ENCODE results near the gene IGFL4.

DNA sequence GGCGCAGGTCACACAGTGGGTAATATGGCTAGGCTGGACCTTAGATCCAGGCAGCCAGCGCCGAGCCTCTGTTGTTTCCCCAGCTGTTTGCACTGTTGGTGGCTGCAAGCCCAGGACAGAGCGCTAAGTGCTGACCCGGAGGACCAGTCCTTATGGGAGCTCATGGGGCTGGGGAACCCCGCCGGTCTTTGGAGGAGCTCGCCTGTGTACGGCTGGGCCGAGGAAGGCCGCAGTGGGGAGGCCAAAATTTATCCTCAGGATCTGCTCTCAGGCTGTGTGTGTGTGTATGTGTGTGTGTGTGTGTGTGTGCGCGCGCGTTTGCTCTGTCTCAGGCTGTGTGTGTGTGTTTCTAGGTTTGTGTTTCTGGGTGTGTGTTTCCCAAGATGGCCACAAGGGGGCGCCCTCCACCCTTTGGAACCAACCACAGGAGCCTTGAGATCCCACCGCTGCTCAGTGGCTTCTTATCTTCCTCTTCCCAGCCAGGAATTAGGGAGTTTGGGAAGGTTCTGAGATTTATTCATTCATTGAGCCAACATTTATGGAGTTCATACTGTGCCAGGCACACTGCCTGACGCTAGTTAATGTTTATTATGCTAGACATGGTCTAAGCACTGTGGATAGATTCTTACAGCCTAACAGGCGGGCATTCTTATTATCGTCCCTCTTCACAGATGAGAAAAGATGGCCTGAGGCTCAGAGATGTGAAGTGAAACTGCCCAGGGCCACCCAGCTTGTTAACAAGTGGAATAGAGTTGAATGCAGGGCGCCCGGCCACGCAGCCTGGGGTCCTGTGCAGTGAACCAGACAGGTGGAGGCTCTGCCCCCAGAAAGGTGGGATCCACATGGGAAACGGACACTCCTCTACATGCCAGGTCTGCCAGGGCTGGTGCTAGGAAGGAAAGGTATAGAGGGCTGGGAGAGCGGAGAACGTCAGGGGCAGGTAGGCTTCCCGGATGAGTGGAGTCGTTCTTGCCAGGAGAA is 31.0 kb downstream of the IGFL4 start:
- TF ChIP-seq CEBPB (IDR thresholded peaks at IDR 0.05) (no peak), EP300 (IDR thresholded peaks at IDR 0.05; ENCODE audit: borderline replicate concordance) (no peak), TAF1 (IDR thresholded peaks at IDR 0.05; ENCODE audit: low read depth) (no peak), YY1 (IDR thresholded peaks at IDR 0.05; ENCODE audit: low read depth) (no peak), CREB1 (IDR thresholded peaks at IDR 0.05; ENCODE audit: low read depth) (no peak), FOXM1 (IDR thresholded peaks at IDR 0.05; ENCODE audit: borderline replicate concordance, low read depth) (no peak), TEAD4 (IDR thresholded peaks at IDR 0.05) (no peak), NFIC (IDR thresholded peaks at IDR 0.05) (no peak), RAD21 (IDR thresholded peaks at IDR 0.05; ENCODE audit: low read depth) (peak; percentile 64), EGR1 (IDR thresholded peaks at IDR 0.05) (no peak)
- TF ChIP-seq, protein P1, sequence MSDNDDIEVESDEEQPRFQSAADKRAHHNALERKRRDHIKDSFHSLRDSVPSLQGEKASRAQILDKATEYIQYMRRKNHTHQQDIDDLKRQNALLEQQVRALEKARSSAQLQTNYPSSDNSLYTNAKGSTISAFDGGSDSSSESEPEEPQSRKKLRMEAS (IDR thresholded peaks at IDR 0.05) = no peak
- TF ChIP-seq, protein P2, sequence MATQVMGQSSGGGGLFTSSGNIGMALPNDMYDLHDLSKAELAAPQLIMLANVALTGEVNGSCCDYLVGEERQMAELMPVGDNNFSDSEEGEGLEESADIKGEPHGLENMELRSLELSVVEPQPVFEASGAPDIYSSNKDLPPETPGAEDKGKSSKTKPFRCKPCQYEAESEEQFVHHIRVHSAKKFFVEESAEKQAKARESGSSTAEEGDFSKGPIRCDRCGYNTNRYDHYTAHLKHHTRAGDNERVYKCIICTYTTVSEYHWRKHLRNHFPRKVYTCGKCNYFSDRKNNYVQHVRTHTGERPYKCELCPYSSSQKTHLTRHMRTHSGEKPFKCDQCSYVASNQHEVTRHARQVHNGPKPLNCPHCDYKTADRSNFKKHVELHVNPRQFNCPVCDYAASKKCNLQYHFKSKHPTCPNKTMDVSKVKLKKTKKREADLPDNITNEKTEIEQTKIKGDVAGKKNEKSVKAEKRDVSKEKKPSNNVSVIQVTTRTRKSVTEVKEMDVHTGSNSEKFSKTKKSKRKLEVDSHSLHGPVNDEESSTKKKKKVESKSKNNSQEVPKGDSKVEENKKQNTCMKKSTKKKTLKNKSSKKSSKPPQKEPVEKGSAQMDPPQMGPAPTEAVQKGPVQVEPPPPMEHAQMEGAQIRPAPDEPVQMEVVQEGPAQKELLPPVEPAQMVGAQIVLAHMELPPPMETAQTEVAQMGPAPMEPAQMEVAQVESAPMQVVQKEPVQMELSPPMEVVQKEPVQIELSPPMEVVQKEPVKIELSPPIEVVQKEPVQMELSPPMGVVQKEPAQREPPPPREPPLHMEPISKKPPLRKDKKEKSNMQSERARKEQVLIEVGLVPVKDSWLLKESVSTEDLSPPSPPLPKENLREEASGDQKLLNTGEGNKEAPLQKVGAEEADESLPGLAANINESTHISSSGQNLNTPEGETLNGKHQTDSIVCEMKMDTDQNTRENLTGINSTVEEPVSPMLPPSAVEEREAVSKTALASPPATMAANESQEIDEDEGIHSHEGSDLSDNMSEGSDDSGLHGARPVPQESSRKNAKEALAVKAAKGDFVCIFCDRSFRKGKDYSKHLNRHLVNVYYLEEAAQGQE (IDR thresholded peaks at IDR 0.05; ENCODE audit: low read depth) = no peak
- TF ChIP-seq, protein P3, sequence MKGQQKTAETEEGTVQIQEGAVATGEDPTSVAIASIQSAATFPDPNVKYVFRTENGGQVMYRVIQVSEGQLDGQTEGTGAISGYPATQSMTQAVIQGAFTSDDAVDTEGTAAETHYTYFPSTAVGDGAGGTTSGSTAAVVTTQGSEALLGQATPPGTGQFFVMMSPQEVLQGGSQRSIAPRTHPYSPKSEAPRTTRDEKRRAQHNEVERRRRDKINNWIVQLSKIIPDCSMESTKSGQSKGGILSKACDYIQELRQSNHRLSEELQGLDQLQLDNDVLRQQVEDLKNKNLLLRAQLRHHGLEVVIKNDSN (IDR thresholded peaks at IDR 0.05) = no peak

All from Ishikawa (cell line).